Ovary (tissue), 10 donors: ENCODE measurements around the gene ZNF710. TPM values are rescaled to one million over a fixed set of nuclear protein-coding genes. Genes with fewer than 3 reads are reported as not detected.
A peak's percentile ranks its signal among the peaks of the same experiment; 100 is the strongest.
"Not testable (repeated sequence)": the region's sequence is repeated elsewhere in the genome, so short reads cannot be mapped to it uniquely, and the experiment has no call there.

Experiments
- DNase-seq, 5 donors: peaks; one replicate each; pipeline ENCODE4 v3.0.0-alpha.2; 2019 to 2020
- H3K27ac ChIP-seq, 2 donors: fragments of 200-600 bp; one replicate each; pipeline versions ENCODE4 v1.5.1 to v1.8.0; 2019 to 2022
- H3K27me3 ChIP-seq: fragments of 200-600 bp; one replicate; pipeline ENCODE4 v1.8.0; 2022
- H3K36me3 ChIP-seq: fragments of 200-600 bp; sonication (generic); one replicate; pipeline ENCODE4 v1.5.1; 2019
- H3K4me1 ChIP-seq: one replicate; pipeline ENCODE4 v1.8.1; 2013; ENCODE audit warnings: mild to moderate bottlenecking, moderate library complexity; ENCODE audit not compliant: insufficient read depth
- H3K4me3 ChIP-seq: fragments of 200-600 bp; sonication (generic); one replicate; pipeline ENCODE4 v1.5.1; 2017
- H3K9me3 ChIP-seq, 2 donors: fragments of 200-600 bp in 1 of 2; sonication (generic) in 1 of 2; one replicate each; pipeline versions ENCODE4 v1.5.1 to v1.8.1; 2013 to 2019; ENCODE audit warnings: mild to moderate bottlenecking in 1 of 2, moderate library complexity in 1 of 2
- EP300 ChIP-seq: sonication (generic); formaldehyde crosslinking; IDR thresholded peaks from one replicate; pipeline ENCODE4 v1.6.1; 2017; ENCODE audit warnings: antibody characterized with exemption
- POLR2A ChIP-seq: fragments of 450-650 bp; IDR thresholded peaks from one replicate; pipeline ENCODE4 v1.6.1; 2017; ENCODE audit warnings: antibody characterized with exemption, mild to moderate bottlenecking, moderate library complexity
- WGBS, 3 donors: extraction: QIAGEN DNeasy Blood & Tissue Kit in 1 of 3; methylation state at CpG; one replicate each; pipeline versions ENCODE4 v1.1.5 to v1.1.7; 2013 to 2017; 5-methylcytosine and 5-hydroxymethylcytosine counted together
- intact Hi-C, 4 donors: fragments of 100-400 bp; cut with DNase I; formaldehyde crosslinking; loops; one replicate each; pipeline versions ENCODE4 v1.11.0 to v1.15.1; 2022 to 2023
- long read RNA-seq, 3 donors: library from polyadenylated mRNA in 2 of 3; unstranded in 2 of 3; transcript quantifications; one replicate each; pipeline ENCODE4 v2.0.0 and lab custom pipeline, GENCODE V29; 2021 to 2026
- polyA plus RNA-seq, 2 donors: library from polyadenylated mRNA; stranded (reverse); fragments of 200-250 nt in 1 of 2; fragments of 350-450 nt in 1 of 2; fragmentation: Illumina TruSeq in 1 of 2; extraction: RNeasy Lipid Tissue Mini Kit (QIAGEN cat#74804) in 1 of 2; gene quantifications; one replicate each; pipeline ENCODE4 v1.2.3, GENCODE V29; 2013 to 2014
- total RNA-seq, 7 donors: library from RNA; depleted of rRNA in 2 of 7; stranded (reverse); fragments of >200 nt in 2 of 7; fragmentation: NEBNext Ultra II Directional in 3 of 7; extraction: Animal tissue kit (Norgen Biotek cat#: 25700) in 3 of 7; gene quantifications; one replicate each; pipeline versions ENCODE4 v1.1.0 to v1.2.4, GENCODE V29; 2016 to 2023
- TF ChIP-seq, protein P1 (sequence below), 3 donors: fragments of 450-650 bp in 2 of 3; fragments of 200-600 bp in 1 of 3; IDR thresholded peaks; one replicate each; pipeline versions ENCODE4 v1.5.1 to v1.8.0; 2016 to 2022; ENCODE audit warnings: antibody characterized with exemption in 3 of 3, mild to moderate bottlenecking in 1 of 3
- donor health status: DM: no; HTN: no; CAD: no; lungs with moderate emphysema.
- donor health status: DM: no; HTN: no; CAD: no.
- donor health status: Bipolar disorder and iron deficiency.
- donor health status: DM: yes; HTN: yes; CAD: no.
- donor health status: DM: no; HTN: no; CAD: no.
- donor health status: DM: yes; HTN: yes; CAD: no.

Gene ZNF710, protein sequence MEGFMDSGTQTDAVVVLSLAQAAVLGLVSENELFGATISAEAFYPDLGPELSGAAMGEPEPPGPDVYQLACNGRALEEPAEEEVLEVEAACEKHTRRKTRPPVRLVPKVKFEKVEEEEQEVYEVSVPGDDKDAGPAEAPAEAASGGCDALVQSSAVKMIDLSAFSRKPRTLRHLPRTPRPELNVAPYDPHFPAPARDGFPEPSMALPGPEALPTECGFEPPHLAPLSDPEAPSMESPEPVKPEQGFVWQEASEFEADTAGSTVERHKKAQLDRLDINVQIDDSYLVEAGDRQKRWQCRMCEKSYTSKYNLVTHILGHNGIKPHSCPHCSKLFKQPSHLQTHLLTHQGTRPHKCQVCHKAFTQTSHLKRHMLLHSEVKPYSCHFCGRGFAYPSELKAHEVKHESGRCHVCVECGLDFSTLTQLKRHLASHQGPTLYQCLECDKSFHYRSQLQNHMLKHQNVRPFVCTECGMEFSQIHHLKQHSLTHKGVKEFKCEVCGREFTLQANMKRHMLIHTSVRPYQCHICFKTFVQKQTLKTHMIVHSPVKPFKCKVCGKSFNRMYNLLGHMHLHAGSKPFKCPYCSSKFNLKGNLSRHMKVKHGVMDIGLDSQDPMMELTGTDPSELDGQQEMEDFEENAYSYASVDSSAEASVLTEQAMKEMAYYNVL
- total RNA-seq, result 10 to 100 TPM in 5 of 7 donors, 1 to 10 TPM in 2; 6.8 to 19.7 (median 14.5) TPM
- polyA plus RNA-seq, result 10 to 100 TPM in 1 of 2 donors, 1 to 10 TPM in 1; 8.3 to 10.4 TPM
- long read RNA-seq, donor 1, partial matches to known transcripts, result 5 of 12 reads
- long read RNA-seq, donor 1, other reads (novel, unspliced or antisense), result 7 of 12 reads
- long read RNA-seq, donor 2, partial matches to known transcripts, result 0 of 1 reads
- long read RNA-seq, donor 2, other reads (novel, unspliced or antisense), result 0 of 1 reads
- long read RNA-seq, donor 3, full-length matches to known transcripts, result 2 of 12 reads
- long read RNA-seq, donor 3, partial matches to known transcripts, result 6 of 12 reads
- long read RNA-seq, donor 3, other reads (novel, unspliced or antisense), result 4 of 12 reads

DNA sequence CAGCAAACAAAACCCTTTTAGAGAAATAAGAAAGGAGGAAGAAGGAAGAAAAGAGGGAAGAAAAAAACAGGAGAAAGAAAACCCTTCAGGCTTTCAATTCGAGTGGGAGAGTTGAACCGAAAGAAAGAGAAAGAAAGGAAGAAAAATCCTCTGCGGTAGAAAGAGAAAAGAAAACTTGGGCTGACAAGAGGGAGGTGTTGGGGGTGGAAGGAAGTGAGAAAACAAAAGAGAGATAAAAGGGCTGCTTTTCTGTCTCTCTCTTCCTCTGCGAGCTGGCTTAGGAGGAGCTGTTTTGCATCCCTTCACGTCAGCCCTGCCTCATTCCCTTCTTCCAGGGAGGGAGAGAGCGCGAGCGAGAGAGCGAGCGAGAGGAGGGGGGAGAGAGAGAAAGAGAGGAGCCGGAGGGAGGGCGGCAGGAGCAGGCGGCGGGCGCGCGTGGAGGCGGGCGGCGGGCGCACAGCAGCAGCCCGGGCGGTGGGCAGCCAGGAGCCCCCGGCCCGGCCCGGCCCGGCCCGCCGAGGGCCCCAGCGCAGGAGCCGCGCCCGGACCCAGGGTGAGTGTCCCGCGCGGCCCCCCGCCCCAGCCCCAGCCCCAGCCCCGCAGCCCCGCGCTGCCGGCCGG is at the start of gene ZNF710:
Gene ZNF710, plus strand, starts transcription at position 263 of the 621 bp plus-strand sequence. CDS start 65,814 bp downstream, outside the sequence.
- 1 to 2% (median 1%) methylated on average over 29 to 42 of the region's 42 CpGs for WGBS, 3 donors
- TF ChIP-seq EP300 (no peak), POLR2A (no peak)
- TF ChIP-seq, protein P1, sequence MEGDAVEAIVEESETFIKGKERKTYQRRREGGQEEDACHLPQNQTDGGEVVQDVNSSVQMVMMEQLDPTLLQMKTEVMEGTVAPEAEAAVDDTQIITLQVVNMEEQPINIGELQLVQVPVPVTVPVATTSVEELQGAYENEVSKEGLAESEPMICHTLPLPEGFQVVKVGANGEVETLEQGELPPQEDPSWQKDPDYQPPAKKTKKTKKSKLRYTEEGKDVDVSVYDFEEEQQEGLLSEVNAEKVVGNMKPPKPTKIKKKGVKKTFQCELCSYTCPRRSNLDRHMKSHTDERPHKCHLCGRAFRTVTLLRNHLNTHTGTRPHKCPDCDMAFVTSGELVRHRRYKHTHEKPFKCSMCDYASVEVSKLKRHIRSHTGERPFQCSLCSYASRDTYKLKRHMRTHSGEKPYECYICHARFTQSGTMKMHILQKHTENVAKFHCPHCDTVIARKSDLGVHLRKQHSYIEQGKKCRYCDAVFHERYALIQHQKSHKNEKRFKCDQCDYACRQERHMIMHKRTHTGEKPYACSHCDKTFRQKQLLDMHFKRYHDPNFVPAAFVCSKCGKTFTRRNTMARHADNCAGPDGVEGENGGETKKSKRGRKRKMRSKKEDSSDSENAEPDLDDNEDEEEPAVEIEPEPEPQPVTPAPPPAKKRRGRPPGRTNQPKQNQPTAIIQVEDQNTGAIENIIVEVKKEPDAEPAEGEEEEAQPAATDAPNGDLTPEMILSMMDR (IDR thresholded peaks at IDR 0.05), result no peak
- Histone ChIP-seq H3K27ac (peak within 1 kb of the TSS; percentile 86 to 92), H3K9me3 (no peaks in the 10 kb centered on the region), H3K36me3 (no peaks in the 10 kb centered on the region), H3K4me1 (peaks cover 9% of the 10 kb centered on the region), H3K27me3 (no peaks in the 10 kb centered on the region), H3K4me3 (peak within 1 kb of the TSS; percentile 87)
- peak; percentile 68 to 75 (median 74) for DNase-seq
- intact Hi-C loops, result loop anchor here in 1 of 4 donors (5.0 kb wide), 2 partner anchors 89 to 109 kb away; partner anchors contain the start of genes AP3S2 and ARPIN

DNA sequence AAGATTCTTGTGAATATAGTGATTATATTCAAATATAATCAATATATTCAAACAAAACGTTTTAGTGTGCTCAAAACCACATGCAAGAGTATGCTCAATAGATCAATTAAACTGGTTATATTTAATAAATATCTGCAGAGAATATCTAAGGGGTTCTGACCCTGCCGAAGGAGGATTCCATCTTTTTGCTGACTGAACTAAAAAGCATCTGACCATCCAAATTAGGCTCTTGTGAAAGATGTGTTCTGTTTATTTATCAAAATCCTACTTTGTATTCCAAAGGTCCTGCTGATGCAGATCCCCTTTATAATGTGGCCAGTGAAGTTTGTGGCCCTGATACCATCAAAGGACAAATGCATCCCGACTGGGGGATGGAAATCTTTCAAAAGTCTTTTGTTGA is 46.6 kb upstream of the ZNF710 start:
- no peaks in the 10 kb centered on the region for H3K27me3 ChIP-seq
- DNase-seq, result no peak
- 63 to 67% (median 67%) methylated on average over 3 of the region's 3 CpGs for WGBS, 3 donors

GRCh38 chr15:89955449-89955998 is 45.6 kb upstream of the ZNF710 start:
- H3K27ac ChIP-seq, intact Hi-C loops, H3K9me3 ChIP-seq, H3K4me1 ChIP-seq, H3K4me3 ChIP-seq, DNase-seq, H3K36me3 ChIP-seq, H3K27me3 ChIP-seq: not testable (repeated sequence)
- 91 to 93% (median 91%) methylated on average over 13 of the region's 13 CpGs for WGBS, 3 donors

More for the DNA sequence above, 46.6 kb upstream of the ZNF710 start:
- Histone ChIP-seq H3K36me3 (no peaks in the 10 kb centered on the region), H3K4me3 (no peak overlapping the region), H3K9me3 (no peaks in the 10 kb centered on the region), H3K4me1 (no peaks in the 10 kb centered on the region), H3K27ac (no peak overlapping the region)
- TF ChIP-seq EP300 (no peak), POLR2A (no peak)
- TF ChIP-seq, protein P1 (IDR thresholded peaks at IDR 0.05), result no peak
- intact Hi-C loops, result no loop called here

DNA sequence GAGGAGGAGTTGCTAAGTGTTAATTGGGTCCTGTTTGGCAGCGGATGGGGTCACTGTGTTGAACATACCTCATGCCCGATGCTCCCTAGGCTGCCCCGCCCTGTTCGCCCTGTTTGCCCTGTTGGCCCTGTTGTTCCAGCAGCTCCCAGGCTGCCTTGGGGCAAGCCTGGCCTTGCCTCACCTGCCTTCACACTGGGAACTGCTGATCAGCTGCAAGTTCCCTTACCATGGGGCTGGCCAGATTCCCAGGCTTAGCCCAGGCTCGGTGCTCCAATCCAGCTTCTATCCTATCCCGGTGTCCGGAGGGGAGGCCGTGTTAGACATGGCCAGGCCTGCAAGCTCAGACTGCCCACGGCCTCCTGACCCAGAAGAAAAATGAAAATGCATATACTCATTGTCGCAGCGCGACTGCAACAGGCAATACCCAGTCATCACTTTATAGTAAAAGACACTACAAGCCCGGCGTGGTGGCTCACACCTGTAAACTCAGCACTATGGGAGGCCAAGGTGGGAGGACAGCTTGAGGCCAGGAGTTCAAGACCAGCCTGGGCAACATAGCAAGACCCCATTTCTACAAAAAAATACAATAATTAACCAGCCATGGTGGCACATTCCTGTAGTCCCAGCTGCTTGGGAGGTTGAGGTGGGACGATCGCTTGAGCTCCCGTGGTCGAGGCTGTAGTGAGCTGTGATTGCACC is 42.9 kb upstream of the ZNF710 start:
- Histone ChIP-seq H3K27ac (no peak overlapping the region), H3K4me3 (no peak overlapping the region), H3K27me3 (no peaks in the 10 kb centered on the region), H3K36me3 (no peaks in the 10 kb centered on the region), H3K9me3 (no peaks in the 10 kb centered on the region), H3K4me1 (no peaks in the 10 kb centered on the region)
- intact Hi-C loops, result no loop called here
- WGBS, 3 donors, result 63 to 74% (median 68%) methylated on average over 18 of the region's 18 CpGs
- DNase-seq, result peak in 3 of 5 donors; percentile 17 to 34 (median 19)
- TF ChIP-seq, protein P1 (IDR thresholded peaks at IDR 0.05), result no peak
- no peak for TF ChIP-seq EP300
- no peak for TF ChIP-seq POLR2A
